GM19324 (cell line): Measurements from ENCODE around the gene AQP12A.

Source experiments
- ATAC-seq: cut with Tn5 transposase; IDR thresholded peaks from one replicate; pipeline ENCODE4 v1.9.1; 2021; ENCODE audit warnings: mild to moderate bottlenecking, moderate library complexity; ENCODE audit not compliant: unreplicated experiment, low FRiP score

Gene AQP12A

GRCh38 chr2:240703417-240704341 is 12.0 kb downstream of the AQP12A start:
- ATAC-seq: no peak

- ATAC-seq: no peak
These were observed 13.0 kb downstream of the AQP12A start for GRCh38 chr2:240704651-240705050.

DNA sequence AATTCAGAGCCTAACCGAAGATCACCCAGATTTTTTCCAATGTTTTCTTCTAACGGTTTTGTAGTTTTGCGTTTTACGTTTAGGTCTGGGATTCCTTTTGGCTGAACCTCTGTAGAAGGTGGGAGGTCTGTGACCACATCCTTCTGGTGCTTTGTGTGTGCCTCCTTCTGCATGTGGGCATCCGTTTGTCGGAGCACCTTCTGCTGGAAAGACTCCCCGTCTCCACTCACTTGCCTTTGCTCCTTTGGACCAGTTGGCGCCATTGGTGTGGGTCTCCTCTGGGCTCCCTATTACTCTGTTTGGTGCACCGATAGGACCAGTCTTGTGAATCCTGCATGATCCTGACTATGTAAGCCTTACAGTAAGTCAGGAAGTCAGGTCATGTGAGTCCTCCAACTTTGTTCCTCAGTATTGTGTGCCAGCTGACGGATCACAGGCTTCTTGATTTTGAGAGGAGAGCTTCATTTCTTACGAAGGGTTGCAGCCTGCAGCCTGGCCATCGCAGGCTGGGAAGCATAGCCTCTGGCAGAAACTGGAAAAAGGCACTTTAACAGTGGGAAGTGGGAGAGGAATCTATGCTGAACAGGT is 13.6 kb downstream of the AQP12A start:
- no peak for ATAC-seq

- no peak for ATAC-seq
These were observed 15.5 kb downstream of the AQP12A start for GRCh38 chr2:240707043-240707756.

- no peak for ATAC-seq
These were observed 16.2 kb downstream of the AQP12A start for GRCh38 chr2:240707821-240708220.

GRCh38 chr2:240708457-240708856 is 16.8 kb downstream of the AQP12A start:
- ATAC-seq: no peak

DNA sequence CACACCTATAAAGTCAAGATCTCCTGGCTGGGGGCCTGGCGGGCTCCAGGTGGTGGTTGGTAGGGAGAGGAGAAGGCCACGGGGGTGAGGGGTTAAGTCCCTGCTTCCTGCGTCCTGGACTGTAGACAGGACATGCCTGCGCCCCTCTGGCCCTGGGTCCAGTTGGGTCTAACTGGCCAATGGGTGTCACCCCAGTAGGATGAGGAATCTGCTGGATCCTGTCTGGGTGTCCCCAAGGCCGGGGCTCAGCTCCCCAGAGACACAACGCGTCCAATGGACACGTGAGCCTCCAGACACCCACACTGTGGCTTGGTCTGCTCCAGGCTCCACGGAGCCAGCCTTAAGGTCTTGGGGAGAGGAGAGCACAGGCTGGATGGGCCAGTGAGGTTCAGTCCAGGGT is 19.6 kb downstream of the AQP12A start:
- no peak for ATAC-seq

DNA sequence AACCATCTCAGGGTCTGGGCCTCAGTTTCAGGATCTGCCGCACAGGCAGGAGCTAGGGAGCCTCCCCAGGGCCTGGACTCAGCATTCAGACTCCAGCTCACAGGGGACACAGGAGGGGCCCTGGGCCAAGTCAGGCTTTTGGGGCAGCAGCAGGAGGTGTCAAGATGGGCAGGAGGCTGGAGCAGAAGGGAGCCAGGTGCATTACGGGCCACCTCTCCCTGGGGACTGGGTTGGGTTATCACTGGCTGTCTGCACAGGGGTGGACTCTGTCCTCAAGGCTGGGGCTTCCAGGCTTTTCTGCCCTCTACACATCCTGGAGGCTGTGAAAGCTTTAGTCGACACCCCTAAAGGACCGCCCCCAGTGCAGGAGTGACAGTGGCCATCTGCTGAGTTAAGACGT is 20.0 kb downstream of the AQP12A start:
- no peak for ATAC-seq

DNA sequence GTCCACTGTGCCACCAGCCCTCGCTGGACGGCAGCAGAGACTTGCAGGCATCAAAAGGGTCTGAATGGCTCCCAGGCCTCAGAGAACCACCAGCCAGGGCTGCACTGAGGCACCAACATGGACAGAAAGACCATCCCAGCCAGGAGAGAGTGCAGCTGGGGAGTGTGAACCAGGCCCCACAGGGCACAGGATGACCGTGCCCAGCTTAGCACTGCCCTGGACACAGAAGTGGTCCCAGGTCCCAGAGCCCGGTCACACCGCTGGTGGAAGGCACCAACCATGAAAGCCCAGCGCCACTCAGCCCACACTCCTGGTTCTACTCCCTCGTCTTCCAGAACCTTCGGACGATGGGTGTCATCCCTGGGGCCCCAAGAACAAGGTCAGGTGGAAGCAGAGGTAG is 20.5 kb downstream of the AQP12A start:
- no peak for ATAC-seq

DNA sequence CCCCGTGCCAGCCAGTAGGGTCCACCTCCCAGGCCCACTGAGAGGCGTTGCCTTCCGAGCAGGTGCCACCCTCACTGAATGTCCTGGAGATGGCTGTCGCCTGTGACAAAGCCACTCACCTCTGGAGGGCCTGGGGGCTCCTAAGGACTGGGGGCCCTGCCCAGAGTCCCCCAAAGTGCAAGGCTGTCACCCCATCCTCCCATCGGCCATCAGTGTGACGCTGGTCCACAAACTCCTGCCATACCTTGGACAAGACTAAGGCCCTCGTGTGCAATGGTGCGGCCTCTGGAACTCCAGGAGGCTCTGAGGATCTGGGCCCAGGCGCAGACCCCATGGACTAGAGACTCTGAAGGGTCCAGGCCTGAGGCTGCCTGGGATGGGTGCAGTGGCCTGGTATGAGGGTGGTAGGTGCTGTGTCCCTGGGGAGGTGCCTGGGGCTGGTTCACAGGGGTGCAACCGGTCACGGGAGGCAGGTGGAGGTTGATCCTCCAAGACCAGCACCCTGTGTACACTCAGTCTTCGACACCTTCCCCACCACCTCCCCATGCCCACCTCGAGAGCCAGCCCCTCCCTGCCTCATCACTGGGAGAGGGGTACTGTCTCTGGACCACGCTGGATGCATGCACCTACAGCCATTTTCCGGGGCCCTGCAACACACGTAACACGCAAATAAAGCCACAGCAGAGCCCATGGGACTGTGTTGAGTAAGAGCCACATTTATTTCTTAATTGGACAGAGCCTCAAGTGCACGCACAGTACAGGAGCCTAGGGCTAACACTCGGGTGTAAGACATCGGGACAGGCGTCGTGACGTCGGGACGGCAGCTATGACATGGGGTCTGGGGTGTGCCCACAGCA is 21.6 kb downstream of the AQP12A start:
- no peak for ATAC-seq

DNA sequence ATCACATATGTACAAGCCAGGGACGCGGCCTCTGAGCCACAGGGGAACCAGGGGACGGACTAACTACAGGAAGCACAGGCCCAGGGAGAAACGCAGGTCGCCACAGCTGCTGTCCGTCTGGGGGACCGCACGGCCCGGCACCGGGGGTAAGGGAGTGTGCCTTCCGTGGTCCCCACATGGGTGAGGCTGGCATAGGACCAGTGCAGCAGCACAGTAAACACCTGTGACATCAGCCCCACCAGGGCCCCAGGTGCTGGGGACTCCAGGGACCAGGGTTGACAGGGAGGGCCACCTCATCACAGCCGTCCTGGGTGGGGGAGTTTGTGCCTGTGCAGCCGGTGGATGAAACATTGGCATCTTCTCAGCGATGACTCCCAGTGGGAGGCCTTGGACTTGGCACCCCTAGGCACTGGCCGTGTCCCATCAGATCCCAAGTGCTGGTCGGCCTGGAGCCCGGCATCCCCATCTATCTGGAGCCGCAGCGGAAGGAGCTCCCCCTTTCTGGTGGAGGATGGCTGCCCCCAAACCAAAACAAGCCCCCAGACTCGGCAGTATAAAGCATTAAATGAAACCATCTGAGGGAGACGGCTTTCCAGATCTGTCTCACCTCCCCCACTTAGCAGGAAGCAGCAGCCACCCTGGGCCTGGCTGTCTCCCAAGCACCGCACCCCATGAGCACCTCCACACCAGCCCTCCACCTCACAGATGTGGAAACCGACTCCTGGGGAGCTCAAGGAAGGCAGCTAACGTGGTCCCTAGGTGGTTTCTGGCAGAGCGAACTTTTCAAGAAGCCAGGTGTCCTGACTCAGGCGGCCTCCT is 22.5 kb downstream of the AQP12A start:
- ATAC-seq: no peak

GRCh38 chr2:240714747-240715725 is 23.4 kb downstream of the AQP12A start:
- no peak for ATAC-seq

- no peak for ATAC-seq
These were observed 24.6 kb downstream of the AQP12A start for GRCh38 chr2:240716130-240716798.

DNA sequence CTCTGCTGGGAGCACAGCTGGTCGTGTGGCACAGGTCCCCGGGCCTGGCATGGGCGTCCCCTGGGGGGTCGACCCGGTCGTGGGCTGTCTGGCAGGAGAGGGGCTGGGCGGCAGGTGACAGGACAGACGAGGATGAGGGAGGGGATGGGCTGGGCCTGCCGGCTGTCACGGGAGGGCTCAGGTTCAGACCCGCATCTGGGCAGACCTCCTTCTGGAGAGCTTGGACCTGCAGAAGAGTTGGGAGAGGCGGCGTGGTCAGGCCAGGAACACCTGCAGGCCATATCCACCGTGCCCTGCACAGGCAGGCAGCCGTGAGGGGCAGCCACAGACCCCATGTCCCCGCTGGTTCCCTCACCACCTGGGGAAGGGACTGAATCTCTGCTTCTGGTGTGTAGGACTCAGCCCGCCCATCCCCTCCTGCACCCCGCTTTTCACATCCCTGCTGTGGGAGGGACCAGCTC is 25.5 kb downstream of the AQP12A start:
- no peak for ATAC-seq

DNA sequence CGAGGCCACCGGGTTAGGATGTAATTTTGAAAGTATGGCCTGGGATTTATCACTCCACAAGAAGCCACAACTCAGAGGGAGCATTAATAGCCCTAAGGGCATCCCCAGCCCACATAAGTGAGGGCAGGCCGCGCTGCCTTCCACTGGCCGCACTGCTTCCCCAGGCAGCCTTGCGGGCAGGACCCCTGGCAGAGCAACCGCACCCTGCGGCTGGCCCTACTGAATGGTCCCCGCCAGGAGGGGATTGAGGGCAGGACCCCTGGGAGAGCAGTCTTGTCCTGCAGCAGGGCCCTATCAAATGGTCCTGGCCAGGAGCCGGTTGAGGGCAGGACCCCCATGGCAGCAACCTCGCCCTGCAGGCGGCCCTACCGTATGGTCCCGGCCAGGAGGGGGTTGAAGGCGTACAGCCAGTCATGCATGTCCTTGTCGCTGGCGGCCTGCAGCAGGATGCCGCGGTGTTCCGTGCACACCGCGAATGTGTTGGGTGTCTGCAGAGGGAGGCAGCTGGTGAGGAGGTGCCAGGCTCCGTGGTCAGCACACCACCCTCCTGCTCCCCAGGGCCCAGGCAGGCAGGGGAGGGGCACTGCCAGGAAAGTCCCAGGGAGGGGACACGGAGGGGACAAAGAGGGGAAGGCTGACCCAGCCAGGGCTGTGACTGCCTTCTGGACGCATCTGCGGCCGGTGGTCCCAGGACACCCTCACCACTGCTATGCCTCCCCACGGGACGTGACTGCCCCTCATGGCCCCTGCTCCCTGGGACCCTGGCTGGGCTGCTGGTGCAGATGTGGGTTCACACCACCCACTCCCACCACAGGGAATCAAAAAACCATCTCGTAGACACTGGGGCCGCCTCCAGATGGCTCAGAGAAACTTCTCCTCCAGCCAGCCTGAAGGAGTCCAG is 26.3 kb downstream of the AQP12A start:
- ATAC-seq: no peak

GRCh38 chr2:240718896-240719490 is 27.3 kb downstream of the AQP12A start:
- no peak for ATAC-seq
